Lower leg skin (tissue), 3 donors: Measurements from ENCODE around the gene OBSCN.

ENCODE experiments used
- POLR2A ChIP-seq, 2 donors: fragments of 450-650 bp; IDR thresholded peaks; one replicate each; pipeline ENCODE4 v1.6.1; 2016 to 2017; ENCODE audit warnings: antibody characterized with exemption in 2 of 2, mild to moderate bottlenecking in 1 of 2, moderate library complexity in 1 of 2
- TF ChIP-seq, protein P1 (sequence below), 3 donors: fragments of 450-650 bp; IDR thresholded peaks; one replicate each; pipeline ENCODE4 v1.5.1; 2016; ENCODE audit warnings: antibody characterized with exemption in 3 of 3, mild to moderate bottlenecking in 3 of 3, moderate library complexity in 2 of 3

DNA sequence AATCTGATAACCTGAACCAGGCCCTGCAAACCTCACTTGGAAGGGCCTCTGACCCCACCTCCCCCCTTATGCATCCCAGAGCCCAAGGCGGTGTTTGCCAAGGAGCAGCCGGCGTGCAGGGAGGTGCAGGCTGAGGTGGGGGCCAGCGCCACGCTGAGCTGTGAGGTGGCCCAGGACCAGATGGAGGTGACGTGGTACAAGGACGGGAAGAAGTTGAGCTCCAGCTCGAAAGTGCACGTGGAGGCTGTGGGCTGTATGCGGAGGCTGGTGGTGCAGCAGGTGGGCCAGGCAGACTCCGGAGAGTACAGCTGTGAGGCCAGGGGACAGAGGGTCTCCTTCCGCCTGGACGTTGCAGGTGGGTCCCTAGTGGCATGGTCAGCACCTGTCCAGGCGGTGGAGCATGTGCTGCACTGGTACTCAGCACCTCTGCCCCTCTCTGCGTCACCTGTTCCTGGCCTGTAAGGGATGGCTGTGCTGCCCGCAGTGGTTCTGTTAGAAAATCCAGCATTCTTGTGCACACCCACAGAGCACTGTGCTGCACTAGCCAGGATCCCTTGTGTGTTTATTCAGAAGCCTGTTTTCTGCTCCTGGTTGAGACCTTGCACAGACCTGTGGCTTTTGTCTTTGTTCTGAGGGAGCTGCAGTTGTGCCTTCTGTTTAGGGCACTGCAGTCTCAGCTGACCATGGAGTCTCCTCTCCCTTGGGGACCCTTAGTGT lies 11.6 kb downstream of the OBSCN start:
- TF ChIP-seq, protein P1, sequence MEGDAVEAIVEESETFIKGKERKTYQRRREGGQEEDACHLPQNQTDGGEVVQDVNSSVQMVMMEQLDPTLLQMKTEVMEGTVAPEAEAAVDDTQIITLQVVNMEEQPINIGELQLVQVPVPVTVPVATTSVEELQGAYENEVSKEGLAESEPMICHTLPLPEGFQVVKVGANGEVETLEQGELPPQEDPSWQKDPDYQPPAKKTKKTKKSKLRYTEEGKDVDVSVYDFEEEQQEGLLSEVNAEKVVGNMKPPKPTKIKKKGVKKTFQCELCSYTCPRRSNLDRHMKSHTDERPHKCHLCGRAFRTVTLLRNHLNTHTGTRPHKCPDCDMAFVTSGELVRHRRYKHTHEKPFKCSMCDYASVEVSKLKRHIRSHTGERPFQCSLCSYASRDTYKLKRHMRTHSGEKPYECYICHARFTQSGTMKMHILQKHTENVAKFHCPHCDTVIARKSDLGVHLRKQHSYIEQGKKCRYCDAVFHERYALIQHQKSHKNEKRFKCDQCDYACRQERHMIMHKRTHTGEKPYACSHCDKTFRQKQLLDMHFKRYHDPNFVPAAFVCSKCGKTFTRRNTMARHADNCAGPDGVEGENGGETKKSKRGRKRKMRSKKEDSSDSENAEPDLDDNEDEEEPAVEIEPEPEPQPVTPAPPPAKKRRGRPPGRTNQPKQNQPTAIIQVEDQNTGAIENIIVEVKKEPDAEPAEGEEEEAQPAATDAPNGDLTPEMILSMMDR (IDR thresholded peaks at IDR 0.05), result no peak
- TF ChIP-seq POLR2A (IDR thresholded peaks at IDR 0.05), result no peak
